HepG2 (cell line): ENCODE data around the gene SSBP2. TPM values are rescaled to one million over a fixed set of nuclear protein-coding genes. Genes with fewer than 3 reads are reported as not detected.
A peak's percentile ranks its signal among the peaks of the same experiment; 100 is the strongest.

Experiments
- ATAC-seq: fragments of 200-7000 bp; cut with Tn5 transposase; 3 replicates; pipeline ENCODE4 v1.9.1; 2020; ENCODE audit warnings: mild to moderate bottlenecking, moderate library complexity
- BruUV-seq: library from RNA; stranded (reverse); fragments of 400-500 nt; replicated peaks from 2 replicates; lab custom pipeline; 2021; lab: Mats Ljungman, UMichigan
- CTCF ChIA-PET: fragments of 300-600 bp; formaldehyde crosslinking; extraction: SDS; loops from one replicate; lab custom pipeline; 2021; ENCODE audit warnings: low total read pairs, inconsistent platforms, low intra/inter-chr PET ratio; lab: Yijun Ruan, JAX
- POLR2A ChIA-PET: fragments of 350-600 bp; sonication (Branson Sonifier 250); formaldehyde crosslinking; loops from one replicate; lab custom pipeline; 2020; ENCODE audit warnings: antibody characterized with exemption, inconsistent platforms; lab: Yijun Ruan, JAX
- DNase-seq: peaks from one replicate; pipeline ENCODE4 v3.0.0-alpha.2; 2015; ENCODE audit warnings: low spot score
- FAIRE-seq: peaks from 3 replicates; lab custom pipeline; 2011; peaks lifted over from hg19 to GRCh38; lab: Jason Lieb, UNC
- H2AFZ ChIP-seq: one replicate; pipeline ENCODE4 v1.6.1; 2011; ENCODE audit warnings: low read length, inconsistent platforms
- H3K27ac ChIP-seq: fragments of 300-600 bp; 3 replicates; pipeline ENCODE4 v1.8.0; 2011; ENCODE audit warnings: mixed run types, mild to moderate bottlenecking, mixed read lengths, low read length, inconsistent platforms; ENCODE audit not compliant: insufficient read depth; ENCODE audit errors: extremely low read length
- H3K27me3 ChIP-seq, 2 experiments: fragments of 200-600 bp in 1 of 2; 2 replicates in 1 of 2; 3 replicates in 1 of 2; pipeline versions ENCODE4 v1.6.0 to v1.8.0; 2011; ENCODE audit warnings: low read length in 2 of 2, mild to moderate bottlenecking in 2 of 2, moderate library complexity in 2 of 2, inconsistent platforms in 1 of 2; ENCODE audit not compliant: insufficient read depth in 2 of 2, control insufficient read depth in 1 of 2
- H3K36me3 ChIP-seq, 2 experiments: fragments of 200-600 bp in 1 of 2; replicated peaks in 1 of 2; 2 replicates in 1 of 2; 3 replicates in 1 of 2; pipeline versions ENCODE4 v1.5.1 to v1.8.0; 2011; ENCODE audit warnings: low read length in 2 of 2, inconsistent platforms in 1 of 2; ENCODE audit not compliant: insufficient read depth in 2 of 2, control insufficient read depth in 1 of 2
- H3K4me1 ChIP-seq: 2 replicates; pipeline ENCODE4 v1.5.1; 2012; ENCODE audit warnings: low read length, inconsistent platforms; ENCODE audit not compliant: insufficient read depth
- H3K4me2 ChIP-seq: 2 replicates; pipeline ENCODE4 v1.6.0; 2011; ENCODE audit warnings: low read depth, low read length, inconsistent platforms
- H3K4me3 ChIP-seq, 3 experiments: fragments of 200-600 bp in 1 of 3; sonication (generic), shearing (Covaris generic) in 1 of 3; replicated peaks in 1 of 3; 2 replicates each; pipeline ENCODE4 v1.5.1; 2011 to 2016; ENCODE audit warnings: low read length in 3 of 3, inconsistent platforms in 2 of 3, low read depth in 2 of 3, mild to moderate bottlenecking in 2 of 3, control low read depth in 1 of 3, mixed read lengths in 1 of 3; ENCODE audit not compliant: insufficient read depth in 1 of 3
- H3K79me2 ChIP-seq: one replicate; pipeline ENCODE4 v1.6.1; 2011; ENCODE audit warnings: low read length, inconsistent platforms; ENCODE audit not compliant: insufficient read depth
- H3K9ac ChIP-seq: 2 replicates; pipeline ENCODE4 v1.6.0; 2011; ENCODE audit warnings: mild to moderate bottlenecking, low read depth, low read length, inconsistent platforms; ENCODE audit not compliant: insufficient read depth
- H3K9me3 ChIP-seq: 2 replicates; pipeline ENCODE4 v1.5.1; 2012; ENCODE audit warnings: mild to moderate bottlenecking, low read length
- H4K20me1 ChIP-seq: 2 replicates; pipeline ENCODE4 v1.6.0; 2011; ENCODE audit warnings: inconsistent platforms, mild to moderate bottlenecking, low read length, moderate library complexity; ENCODE audit not compliant: insufficient read depth
- CBX2 ChIP-seq, 2 experiments: fragments of 200-600 bp in 1 of 2; sonication (generic); formaldehyde crosslinking in 1 of 2; IDR thresholded peaks; 2 replicates each; pipeline versions ENCODE4 v1.7.0 to v1.8.1; 2018 to 2022; ENCODE audit warnings: low read depth in 2 of 2, low read length in 1 of 2, mild to moderate bottlenecking in 1 of 2, missing genetic modification reagents in 1 of 2
- EZH2 ChIP-seq: conservative IDR thresholded peaks from 2 replicates; pipeline ENCODE4 v1.6.1; 2012; ENCODE audit warnings: mild to moderate bottlenecking, low read depth, low read length, moderate library complexity
- FOXA1 ChIP-seq, 2 experiments: fragments of 450-650 bp in 1 of 2; sonication (generic) in 1 of 2; formaldehyde crosslinking in 1 of 2; IDR thresholded peaks; 2 replicates each; pipeline versions ENCODE4 v1.4.0 to v1.6.1; 2016 to 2020; ENCODE audit warnings: missing genetic modification reagents in 1 of 2
- MED1 ChIP-seq: sonication (generic); formaldehyde crosslinking; IDR thresholded peaks from 2 replicates; pipeline ENCODE4 v1.4.0; 2020; ENCODE audit warnings: missing genetic modification reagents
- MED13 ChIP-seq: sonication (generic); formaldehyde crosslinking; IDR thresholded peaks from 2 replicates; pipeline ENCODE4 v1.5.0; 2020; ENCODE audit warnings: missing genetic modification reagents
- MEF2D ChIP-seq: sonication (generic); formaldehyde crosslinking; IDR thresholded peaks from 2 replicates; pipeline ENCODE4 v1.5.1; 2020; ENCODE audit warnings: mild to moderate bottlenecking, missing genetic modification reagents
- POLR2AphosphoS5 ChIP-seq: IDR thresholded peaks from 2 replicates; pipeline ENCODE4 v1.6.1; 2012; ENCODE audit warnings: low read depth, low read length
- RNF2 ChIP-seq: fragments of 450-650 bp; conservative IDR thresholded peaks from 2 replicates; pipeline ENCODE4 v1.6.1; 2016; ENCODE audit warnings: low read depth
- SP4 ChIP-seq: sonication (generic); formaldehyde crosslinking; IDR thresholded peaks from 2 replicates; pipeline ENCODE4 v1.8.1; 2023; ENCODE audit warnings: mild to moderate bottlenecking, missing genetic modification reagents
- TIGD3 ChIP-seq: sonication (generic); formaldehyde crosslinking; IDR thresholded peaks from 2 replicates; pipeline ENCODE4 v1.5.1; 2020; ENCODE audit warnings: mild to moderate bottlenecking, missing genetic modification reagents, borderline replicate concordance
- ZFP36 ChIP-seq: fragments of 150-350 bp; IDR thresholded peaks from 2 replicates; pipeline ENCODE4 v1.6.1; 2018; ENCODE audit warnings: borderline replicate concordance, low read length, low read depth; ENCODE audit not compliant: partially characterized antibody
- ZNF292 ChIP-seq: sonication (generic); formaldehyde crosslinking; IDR thresholded peaks from 2 replicates; pipeline ENCODE4 v1.8.1; 2022; ENCODE audit warnings: mild to moderate bottlenecking, low read depth, missing genetic modification reagents, borderline replicate concordance
- WGBS: methylation state at CpG from one replicate; pipeline ENCODE4 v1.1.6; 2017; ENCODE audit warnings: low lambda C conversion rate; 5-methylcytosine and 5-hydroxymethylcytosine counted together
- in situ Hi-C: cut with HindIII; loops from 2 replicates; pipeline ENCODE4 v1.10.0; 2017; ENCODE audit warnings: low pct_unique_long_range_greater_than_20kb; ENCODE audit not compliant: extremely low pct_ligation_motif_present
- intact Hi-C: fragments of 100-400 bp; cut with micrococcal nuclease; formaldehyde crosslinking; loops from one replicate; pipeline ENCODE4 v1.10.0; 2022; ENCODE audit not compliant: unreplicated experiment
- polyA plus RNA-seq, 8 experiments: library from polyadenylated mRNA; depleted of rRNA in 3 of 8; stranded (reverse) in 7 of 8; unstranded in 1 of 8; fragments of >200 nt; fragmentation: Illumina TruSeq in 4 of 8; extraction: Trizol in 4 of 8; gene quantifications; 2 replicates each; pipeline versions ENCODE4 v1.2.1 to v1.2.3, GENCODE V29; 2011 to 2016; ENCODE audit warnings: low read depth in 4 of 8, missing spikeins in 1 of 8, mixed read lengths in 1 of 8; ENCODE audit not compliant: insufficient read depth in 1 of 8
- total RNA-seq, 5 experiments: library from RNA; depleted of rRNA; stranded (reverse); fragments of >200 nt; fragmentation: Illumina TruSeq; extraction: Trizol; gene quantifications; 2 replicates each; pipeline ENCODE4 v1.2.3, GENCODE V29; 2016; ENCODE audit warnings: low read depth in 1 of 5
- TF ChIP-seq, protein P1 (sequence below): sonication (generic); formaldehyde crosslinking; IDR thresholded peaks from 2 replicates; pipeline ENCODE4 v1.4.0; 2020; ENCODE audit warnings: missing genetic modification reagents
- TF ChIP-seq, protein P2 (sequence below): sonication (generic); formaldehyde crosslinking; IDR thresholded peaks from 2 replicates; pipeline ENCODE4 v1.8.0; 2022; ENCODE audit warnings: mild to moderate bottlenecking, missing genetic modification reagents
- TF ChIP-seq, protein P3 (sequence below): IDR thresholded peaks from 2 replicates; pipeline ENCODE4 v1.6.1; 2016; ENCODE audit warnings: low read depth

The SSBP2 gene
- total and polyA plus RNA-seq, 2 of the 13 experiments (the other 11 are each of a cell fraction or from before 2014, with no cell fraction given): 0.16 TPM; not detected in 1

DNA sequence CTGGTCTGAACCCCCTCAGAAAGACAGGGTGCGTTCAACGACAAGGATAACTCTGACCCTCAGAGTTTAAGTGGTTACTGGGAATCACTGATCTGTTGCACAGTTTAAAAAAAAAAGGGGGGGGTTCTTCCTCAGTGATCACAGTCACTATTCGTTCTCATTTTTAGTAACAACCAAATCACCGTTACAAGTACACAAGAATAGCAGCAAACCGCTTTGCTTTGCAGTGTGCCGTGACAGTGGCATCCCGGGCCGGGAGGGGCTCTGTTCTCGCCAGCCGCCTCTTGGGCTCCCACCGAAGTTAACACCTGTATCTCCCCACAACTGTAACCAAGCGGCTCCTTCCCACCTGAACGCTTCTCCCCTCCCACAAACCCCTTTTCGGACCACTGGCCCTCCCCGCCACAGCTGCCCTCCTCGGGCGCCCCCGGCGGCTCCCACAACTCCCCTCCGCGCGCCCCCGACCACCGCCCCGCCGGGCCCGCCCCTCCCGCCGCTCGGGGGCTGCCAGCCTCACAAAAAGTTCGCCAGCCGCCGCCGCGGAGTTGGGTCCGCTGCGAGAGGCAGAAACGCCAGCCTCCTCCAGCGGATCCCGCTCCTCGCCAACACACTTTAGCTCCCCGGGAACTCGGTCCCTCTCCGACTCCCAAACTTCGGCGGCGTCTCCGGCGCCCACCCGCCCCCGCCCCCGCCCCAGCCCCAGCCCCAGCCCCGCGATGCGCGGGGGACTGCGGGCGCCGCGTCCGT, 1.2 kb downstream of the SSBP2 start:
- 4% methylated on average over 34 of the region's 61 CpGs for WGBS
- DNase-seq (no peak), FAIRE-seq (no peak), ATAC-seq (no peak)
- in situ Hi-C loops: loop anchor here (5.0 kb wide), 1 partner anchor 113 kb away; no protein-coding TSS in a partner anchor
- Histone ChIP-seq H4K20me1 (0 out of 2 replicates have a peak, but pooled peaks cover 3% of the 10 kb centered on the region), H3K4me1 (no peaks in the 10 kb centered on the region), H3K9ac (no peak overlapping the region), H3K27ac (no peak overlapping the region), H3K4me3 (peak overlapping the region; percentile 16 to 48 (median 22); a peak in 3 of 6 replicates), H2AFZ (no peak overlapping the region), H3K4me2 (peak overlapping the region; percentile 47; the same call in 1 of the 2 replicates)
- CTCF ChIA-PET: no interaction called here
- intact Hi-C loops: loop anchor here (5.0 kb wide), 1 partner anchor 223 kb away; the partner anchor contains the start of gene ATG10
- BruUV-seq: no TSS peak
- TF ChIP-seq, protein P1, sequence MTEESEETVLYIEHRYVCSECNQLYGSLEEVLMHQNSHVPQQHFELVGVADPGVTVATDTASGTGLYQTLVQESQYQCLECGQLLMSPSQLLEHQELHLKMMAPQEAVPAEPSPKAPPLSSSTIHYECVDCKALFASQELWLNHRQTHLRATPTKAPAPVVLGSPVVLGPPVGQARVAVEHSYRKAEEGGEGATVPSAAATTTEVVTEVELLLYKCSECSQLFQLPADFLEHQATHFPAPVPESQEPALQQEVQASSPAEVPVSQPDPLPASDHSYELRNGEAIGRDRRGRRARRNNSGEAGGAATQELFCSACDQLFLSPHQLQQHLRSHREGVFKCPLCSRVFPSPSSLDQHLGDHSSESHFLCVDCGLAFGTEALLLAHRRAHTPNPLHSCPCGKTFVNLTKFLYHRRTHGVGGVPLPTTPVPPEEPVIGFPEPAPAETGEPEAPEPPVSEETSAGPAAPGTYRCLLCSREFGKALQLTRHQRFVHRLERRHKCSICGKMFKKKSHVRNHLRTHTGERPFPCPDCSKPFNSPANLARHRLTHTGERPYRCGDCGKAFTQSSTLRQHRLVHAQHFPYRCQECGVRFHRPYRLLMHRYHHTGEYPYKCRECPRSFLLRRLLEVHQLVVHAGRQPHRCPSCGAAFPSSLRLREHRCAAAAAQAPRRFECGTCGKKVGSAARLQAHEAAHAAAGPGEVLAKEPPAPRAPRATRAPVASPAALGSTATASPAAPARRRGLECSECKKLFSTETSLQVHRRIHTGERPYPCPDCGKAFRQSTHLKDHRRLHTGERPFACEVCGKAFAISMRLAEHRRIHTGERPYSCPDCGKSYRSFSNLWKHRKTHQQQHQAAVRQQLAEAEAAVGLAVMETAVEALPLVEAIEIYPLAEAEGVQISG: no peak
- TF ChIP-seq FOXA1 (IDR thresholded peaks at IDR 0.05) (no peak), FOXA1 (CRISPR knock-in tag; IDR thresholded peaks at IDR 0.05) (no peak), MED1 (CRISPR knock-in tag) (no peak), EZH2 (peak; percentile 85), MEF2D (CRISPR knock-in tag) (no peak), TIGD3 (CRISPR knock-in tag) (no peak), ZNF292 (CRISPR knock-in tag) (no peak), POLR2AphosphoS5 (no peak), CBX2 (IDR thresholded peaks at IDR 0.05; ENCODE audit: low read depth, low read length) (peak; percentile 77; the same call in 1 of the 2 replicates), CBX2 (CRISPR knock-in tag; IDR thresholded peaks at IDR 0.05; ENCODE audit: low read depth) (0 out of 2 replicates have a peak, but pooled peaks have one; percentile 71), RNF2 (peak; percentile 82; the same call in 1 of the 2 replicates), MED13 (no peak), SP4 (CRISPR knock-in tag) (no peak), ZFP36 (peak; percentile 31)
- TF ChIP-seq, protein P2, sequence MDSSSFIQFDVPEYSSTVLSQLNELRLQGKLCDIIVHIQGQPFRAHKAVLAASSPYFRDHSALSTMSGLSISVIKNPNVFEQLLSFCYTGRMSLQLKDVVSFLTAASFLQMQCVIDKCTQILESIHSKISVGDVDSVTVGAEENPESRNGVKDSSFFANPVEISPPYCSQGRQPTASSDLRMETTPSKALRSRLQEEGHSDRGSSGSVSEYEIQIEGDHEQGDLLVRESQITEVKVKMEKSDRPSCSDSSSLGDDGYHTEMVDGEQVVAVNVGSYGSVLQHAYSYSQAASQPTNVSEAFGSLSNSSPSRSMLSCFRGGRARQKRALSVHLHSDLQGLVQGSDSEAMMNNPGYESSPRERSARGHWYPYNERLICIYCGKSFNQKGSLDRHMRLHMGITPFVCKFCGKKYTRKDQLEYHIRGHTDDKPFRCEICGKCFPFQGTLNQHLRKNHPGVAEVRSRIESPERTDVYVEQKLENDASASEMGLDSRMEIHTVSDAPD (CRISPR knock-in tag): no peak
- TF ChIP-seq, protein P3, sequence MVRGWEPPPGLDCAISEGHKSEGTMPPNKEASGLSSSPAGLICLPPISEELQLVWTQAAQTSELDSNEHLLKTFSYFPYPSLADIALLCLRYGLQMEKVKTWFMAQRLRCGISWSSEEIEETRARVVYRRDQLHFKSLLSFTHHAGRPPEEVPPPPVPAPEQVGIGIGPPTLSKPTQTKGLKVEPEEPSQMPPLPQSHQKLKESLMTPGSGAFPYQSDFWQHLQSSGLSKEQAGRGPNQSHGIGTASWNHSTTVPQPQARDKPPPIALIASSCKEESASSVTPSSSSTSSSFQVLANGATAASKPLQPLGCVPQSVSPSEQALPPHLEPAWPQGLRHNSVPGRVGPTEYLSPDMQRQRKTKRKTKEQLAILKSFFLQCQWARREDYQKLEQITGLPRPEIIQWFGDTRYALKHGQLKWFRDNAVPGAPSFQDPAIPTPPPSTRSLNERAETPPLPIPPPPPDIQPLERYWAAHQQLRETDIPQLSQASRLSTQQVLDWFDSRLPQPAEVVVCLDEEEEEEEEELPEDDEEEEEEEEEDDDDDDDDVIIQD (CRISPR knock-in tag): no peak
- TF ChIP-seq, all 625 proteins: peak for 4
- H3K36me3 ChIP-seq: no peaks in the 10 kb centered on the region
- H3K79me2 ChIP-seq: no peaks in the 10 kb centered on the region
- peaks cover 0 to 26% of the 10 kb centered on the region in 2 experiments; a peak in 4 of 5 replicates for H3K27me3 ChIP-seq
- POLR2A ChIA-PET: no interaction called here
- H3K9me3 ChIP-seq: no peaks in the 10 kb centered on the region
